ENCODE results near the gene CDK2. TPM values are rescaled to one million over a fixed set of nuclear protein-coding genes. Genes with fewer than 3 reads are reported as not detected.

CDK2 gene
- total RNA-seq, 1 donor from 2014 or later = 29.0 TPM

Other genes starting within 250 kb of the CDK2 start
- gene RDH5, start 246.4 kb upstream of the CDK2 start, total RNA-seq = 10.3 and 16.5 TPM in 2 replicates
- 104 and 111 TPM in 2 replicates for gene CD63, start 237.8 kb upstream of the CDK2 start, total RNA-seq
- 5.2 and 6.4 TPM in 2 replicates for gene GDF11, start 223.7 kb upstream of the CDK2 start, total RNA-seq
- gene SARNP, start 149.1 kb upstream of the CDK2 start, total RNA-seq = 53.6 and 58.7 TPM in 2 replicates
- 68.0 and 70.9 TPM in 2 replicates for gene ORMDL2, start 148.8 kb upstream of the CDK2 start, total RNA-seq
- gene DNAJC14, start 137.2 kb upstream of the CDK2 start, total RNA-seq = 34.2 and 37.4 TPM in 2 replicates
- gene MMP19, start 123.9 kb upstream of the CDK2 start, total RNA-seq = 0.31 TPM in 1 of 2 replicates, not detected in the other
- 39.6 and 41.7 TPM in 2 replicates for gene PYM1, start 38.9 kb upstream of the CDK2 start, total RNA-seq
- 86.8 and 95.9 TPM in 2 replicates for gene DGKA, start 35.7 kb upstream of the CDK2 start, total RNA-seq
- gene PMEL, start 788 bp upstream of the CDK2 start, total RNA-seq = 0.27 TPM in 1 of 2 replicates, not detected in the other
- 82.1 and 83.8 TPM in 2 replicates for gene RAB5B, start 7.2 kb downstream of the CDK2 start, total RNA-seq
- gene SUOX, start 30.4 kb downstream of the CDK2 start, total RNA-seq = 5.4 and 5.6 TPM in 2 replicates
- 4.1 and 6.4 TPM in 2 replicates for gene IKZF4, start 54.2 kb downstream of the CDK2 start, total RNA-seq
- gene RPS26, start 75.1 kb downstream of the CDK2 start, total RNA-seq = 23.9 and 28.1 TPM in 2 replicates
- gene ERBB3, start 113.3 kb downstream of the CDK2 start, total RNA-seq = not detected in 2 replicates
- gene PA2G4, start 137.7 kb downstream of the CDK2 start, total RNA-seq = 137 and 155 TPM in 2 replicates
- gene RPL41, start 149.8 kb downstream of the CDK2 start, total RNA-seq = 5,829 and 6,631 TPM in 2 replicates
- 15.4 and 17.1 TPM in 2 replicates for gene ZC3H10, start 151.4 kb downstream of the CDK2 start, total RNA-seq
- 120 and 137 TPM in 2 replicates for gene ESYT1, start 161.4 kb downstream of the CDK2 start, total RNA-seq
- 25.2 and 36.2 TPM in 2 replicates for gene MYL6B, start 185.8 kb downstream of the CDK2 start, total RNA-seq
- gene MYL6, start 191.5 kb downstream of the CDK2 start, total RNA-seq = 921 and 1,059 TPM in 2 replicates
- 109 and 136 TPM in 2 replicates for gene SMARCC2, start 222.7 kb downstream of the CDK2 start, total RNA-seq